Measurements from ENCODE around the gene GRK5.

Gene GRK5

GRCh38 chr10:119350502-119351097 is 143.2 kb downstream of the GRK5 start:
- ChIA-PET CTCF (no interaction called here), POLR2A (no interaction called here)
- TF ChIP-seq ZNF384 (IDR thresholded peaks at IDR 0.05) (no peak), SUZ12 (IDR thresholded peaks at IDR 0.05) (no peak), BHLHE40 (IDR thresholded peaks at IDR 0.05; ENCODE audit: borderline replicate concordance) (no peak), ARNT (IDR thresholded peaks at IDR 0.05) (no peak), NFRKB (IDR thresholded peaks at IDR 0.05) (no peak), LEF1 (IDR thresholded peaks at IDR 0.05; ENCODE audit: borderline replicate concordance) (no peak), SP1 (IDR thresholded peaks at IDR 0.05) (no peak), TARDBP (IDR thresholded peaks at IDR 0.05) (no peak), FOXK2 (IDR thresholded peaks at IDR 0.05) (no peak), FOXA1 (IDR thresholded peaks at IDR 0.05) (no peak), CTBP1 (IDR thresholded peaks at IDR 0.05; ENCODE audit: borderline replicate concordance) (no peak), L3MBTL2 (conservative IDR thresholded peaks at IDR 0.05) (no peak), FOXM1 (IDR thresholded peaks at IDR 0.05; ENCODE audit: borderline replicate concordance) (no peak), ELF4 (IDR thresholded peaks at IDR 0.05) (no peak)
- TF ChIP-seq, protein P1, sequence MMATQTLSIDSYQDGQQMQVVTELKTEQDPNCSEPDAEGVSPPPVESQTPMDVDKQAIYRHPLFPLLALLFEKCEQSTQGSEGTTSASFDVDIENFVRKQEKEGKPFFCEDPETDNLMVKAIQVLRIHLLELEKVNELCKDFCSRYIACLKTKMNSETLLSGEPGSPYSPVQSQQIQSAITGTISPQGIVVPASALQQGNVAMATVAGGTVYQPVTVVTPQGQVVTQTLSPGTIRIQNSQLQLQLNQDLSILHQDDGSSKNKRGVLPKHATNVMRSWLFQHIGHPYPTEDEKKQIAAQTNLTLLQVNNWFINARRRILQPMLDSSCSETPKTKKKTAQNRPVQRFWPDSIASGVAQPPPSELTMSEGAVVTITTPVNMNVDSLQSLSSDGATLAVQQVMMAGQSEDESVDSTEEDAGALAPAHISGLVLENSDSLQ (IDR thresholded peaks at IDR 0.05) = no peak
- DNase-seq (ENCODE audit: extremely low spot score) = no peak

DNA sequence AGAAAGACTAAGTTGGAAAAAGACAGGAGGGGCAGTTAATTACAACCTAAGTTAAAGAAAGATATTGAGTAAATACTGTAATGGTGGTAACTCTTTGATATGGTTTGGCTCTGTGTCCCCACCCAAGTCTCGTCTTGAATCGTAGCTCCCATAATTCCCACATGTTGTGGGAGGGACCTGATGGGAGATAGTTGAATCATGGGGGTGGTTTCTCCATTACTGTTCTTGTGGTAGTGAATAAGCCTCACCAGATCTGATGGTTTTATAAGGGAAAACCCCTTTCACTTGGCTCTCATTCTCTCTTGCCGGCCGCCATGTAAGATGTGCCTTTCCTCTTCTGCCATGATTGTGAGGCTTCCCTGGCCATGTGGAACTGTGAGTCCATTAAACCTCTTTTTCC is 143.8 kb downstream of the GRK5 start:
- no peak for DNase-seq (ENCODE audit: extremely low spot score)
- TF ChIP-seq SUZ12 (IDR thresholded peaks at IDR 0.05) = no peak
- TF ChIP-seq FOXK2 (IDR thresholded peaks at IDR 0.05) = no peak
- ChIA-PET CTCF (no interaction called here), POLR2A (no interaction called here)

GRCh38 chr10:119352042-119352441 is 144.7 kb downstream of the GRK5 start:
- ChIA-PET POLR2A (no interaction called here), CTCF (interaction anchor here (0.6 kb wide), 1 partner anchor 333 kb away, joined by 4 read pairs; no protein-coding TSS in a partner anchor)
- TF ChIP-seq FOXM1 (IDR thresholded peaks at IDR 0.05; ENCODE audit: borderline replicate concordance) (no peak), ARNT (IDR thresholded peaks at IDR 0.05) (no peak), FOXK2 (IDR thresholded peaks at IDR 0.05) (no peak), CTBP1 (IDR thresholded peaks at IDR 0.05; ENCODE audit: borderline replicate concordance) (no peak), SUZ12 (IDR thresholded peaks at IDR 0.05) (no peak), HDGF (IDR thresholded peaks at IDR 0.05; ENCODE audit: borderline replicate concordance) (no peak)
- no peak for DNase-seq (ENCODE audit: extremely low spot score)

DNA sequence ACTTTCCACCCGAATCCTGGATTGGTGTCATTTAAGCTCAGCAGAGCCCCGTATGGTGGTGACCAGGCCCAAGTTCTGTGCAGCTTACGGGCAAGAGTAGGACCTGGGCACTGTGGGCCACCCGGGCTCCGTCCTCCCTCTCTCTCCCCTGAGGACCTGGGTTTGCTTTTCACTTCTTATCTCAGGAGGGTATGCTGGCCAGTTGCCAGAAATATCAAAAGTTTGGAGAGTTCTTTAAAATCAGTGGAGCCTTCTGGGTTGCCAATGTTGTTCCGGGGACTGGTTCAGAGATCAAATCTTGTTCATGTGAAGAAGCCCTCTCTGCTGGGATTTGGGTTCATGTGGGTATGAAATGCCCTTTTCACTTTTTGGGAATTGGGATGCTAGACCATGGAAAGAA is 145.4 kb downstream of the GRK5 start:
- ChIA-PET CTCF (no interaction called here), POLR2A (no interaction called here)
- TF ChIP-seq LEF1 (IDR thresholded peaks at IDR 0.05; ENCODE audit: borderline replicate concordance) (no peak), ELF4 (IDR thresholded peaks at IDR 0.05) (no peak), HDGF (IDR thresholded peaks at IDR 0.05; ENCODE audit: borderline replicate concordance) (no peak), SUZ12 (IDR thresholded peaks at IDR 0.05) (no peak), FOXA1 (IDR thresholded peaks at IDR 0.05) (no peak), FOXK2 (IDR thresholded peaks at IDR 0.05) (no peak), L3MBTL2 (conservative IDR thresholded peaks at IDR 0.05) (no peak), SP1 (IDR thresholded peaks at IDR 0.05) (no peak)
- TF ChIP-seq, protein P1 (IDR thresholded peaks at IDR 0.05) = no peak
- no peak for DNase-seq (ENCODE audit: extremely low spot score)

GRCh38 chr10:119353421-119353820 is 146.1 kb downstream of the GRK5 start:
- TF ChIP-seq ZNF384 (IDR thresholded peaks at IDR 0.05) = no peak
- TF ChIP-seq ARNT (IDR thresholded peaks at IDR 0.05) = no peak
- no peak for TF ChIP-seq HDGF (IDR thresholded peaks at IDR 0.05; ENCODE audit: borderline replicate concordance)
- TF ChIP-seq, protein P1 (IDR thresholded peaks at IDR 0.05) = no peak
- no peak for TF ChIP-seq ELF4 (IDR thresholded peaks at IDR 0.05)
- no peak for TF ChIP-seq FOXA1 (IDR thresholded peaks at IDR 0.05)
- CTCF ChIA-PET = no interaction called here
- POLR2A ChIA-PET = no interaction called here
- no peak for DNase-seq (ENCODE audit: extremely low spot score)

DNA sequence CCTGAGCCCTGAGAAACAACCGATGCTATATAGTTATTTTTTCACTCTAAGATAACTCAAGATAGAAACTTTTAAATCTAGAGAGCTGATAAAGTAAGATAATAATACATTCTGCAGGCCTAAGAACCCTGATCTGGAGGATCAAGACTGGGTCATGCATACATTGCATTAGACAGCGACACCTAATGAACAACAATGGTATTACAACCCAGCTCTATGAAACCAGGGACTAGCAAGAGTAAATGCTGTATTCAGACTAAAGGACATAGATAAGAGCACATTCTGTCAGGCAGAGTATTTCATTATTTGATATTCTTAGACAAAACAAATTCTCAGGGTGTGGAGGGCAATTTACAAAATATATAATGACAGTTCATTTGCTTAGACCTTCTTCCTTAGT is 148.6 kb downstream of the GRK5 start:
- CTCF ChIA-PET = no interaction called here
- no peak for TF ChIP-seq FOXM1 (IDR thresholded peaks at IDR 0.05; ENCODE audit: borderline replicate concordance)
- TF ChIP-seq NFRKB (IDR thresholded peaks at IDR 0.05) = no peak
- no peak for TF ChIP-seq HDGF (IDR thresholded peaks at IDR 0.05; ENCODE audit: borderline replicate concordance)
- no peak for TF ChIP-seq FOXK2 (IDR thresholded peaks at IDR 0.05)
- no peak for TF ChIP-seq ZNF384 (IDR thresholded peaks at IDR 0.05)
- no peak for TF ChIP-seq LEF1 (IDR thresholded peaks at IDR 0.05; ENCODE audit: borderline replicate concordance)
- no peak for TF ChIP-seq ELF4 (IDR thresholded peaks at IDR 0.05)
- no peak for TF ChIP-seq FOXA1 (IDR thresholded peaks at IDR 0.05)
- TF ChIP-seq CTBP1 (IDR thresholded peaks at IDR 0.05; ENCODE audit: borderline replicate concordance) = no peak
- TF ChIP-seq SP1 (IDR thresholded peaks at IDR 0.05) = no peak
- no peak for TF ChIP-seq ARNT (IDR thresholded peaks at IDR 0.05)
- no peak for TF ChIP-seq SUZ12 (IDR thresholded peaks at IDR 0.05)
- TF ChIP-seq TARDBP (IDR thresholded peaks at IDR 0.05) = no peak
- no peak for TF ChIP-seq BHLHE40 (IDR thresholded peaks at IDR 0.05; ENCODE audit: borderline replicate concordance)
- no peak for TF ChIP-seq L3MBTL2 (conservative IDR thresholded peaks at IDR 0.05)
- TF ChIP-seq, protein P1 (IDR thresholded peaks at IDR 0.05) = no peak
- DNase-seq (ENCODE audit: extremely low spot score) = peak; percentile 45
- POLR2A ChIA-PET = interaction anchor here (0.5 kb wide), 1 partner anchor 10 kb away, joined by 3 read pairs; no protein-coding TSS in a partner anchor

All from HEK293T (cell line).